NOMO-1 treated with DMSO at 0.1 percent for 48 hours (cell line): ENCODE data around the gene TMC4.

Experiments used
- DNase-seq: peaks from one replicate; lab custom pipeline; 2025; ENCODE audit not compliant: unreplicated experiment; lab: John Stamatoyannopoulos, UW

Gene TMC4

DNA sequence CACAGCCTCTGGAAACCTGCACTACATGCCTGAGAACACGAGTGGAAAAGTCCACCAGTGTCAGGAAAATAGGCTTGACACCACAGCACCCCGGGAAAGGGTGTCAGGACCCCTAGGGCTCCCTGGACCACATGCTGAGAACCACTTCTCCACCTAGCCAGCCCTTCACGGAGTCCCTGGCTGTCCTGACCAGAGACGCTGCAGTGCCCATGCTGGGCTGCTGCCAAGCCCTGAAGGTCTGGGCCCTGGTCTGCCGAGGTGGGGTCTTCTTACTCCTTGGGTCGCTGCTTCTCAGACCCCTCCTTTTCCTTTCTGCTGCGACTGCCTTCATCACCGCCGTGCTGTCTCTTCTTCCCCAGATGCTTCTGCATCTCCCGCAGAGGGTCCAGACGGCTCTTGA lies 16.5 kb downstream of the TMC4 start:
- DNase-seq = no peak

DNA sequence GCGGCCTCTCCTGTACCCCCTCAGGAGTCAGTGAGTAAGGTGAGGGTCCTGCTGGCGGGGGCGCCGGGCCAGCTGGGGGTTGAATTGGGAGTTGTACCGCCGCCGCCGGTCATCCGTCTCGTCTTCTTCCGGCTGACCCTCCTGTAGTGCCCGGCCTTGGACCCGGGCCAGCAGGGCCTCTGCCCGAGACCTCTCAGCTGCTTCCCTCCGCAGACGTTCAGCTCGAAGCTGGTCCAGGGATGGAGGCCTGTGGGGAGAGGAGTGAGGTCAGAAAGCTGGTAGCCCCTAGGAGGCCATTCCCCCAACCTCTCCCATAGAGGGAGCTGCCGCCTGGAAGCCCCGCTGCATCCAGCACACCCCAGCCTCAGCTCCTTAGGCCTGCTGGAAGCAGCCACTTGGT lies 17.3 kb downstream of the TMC4 start:
- no peak for DNase-seq

DNA sequence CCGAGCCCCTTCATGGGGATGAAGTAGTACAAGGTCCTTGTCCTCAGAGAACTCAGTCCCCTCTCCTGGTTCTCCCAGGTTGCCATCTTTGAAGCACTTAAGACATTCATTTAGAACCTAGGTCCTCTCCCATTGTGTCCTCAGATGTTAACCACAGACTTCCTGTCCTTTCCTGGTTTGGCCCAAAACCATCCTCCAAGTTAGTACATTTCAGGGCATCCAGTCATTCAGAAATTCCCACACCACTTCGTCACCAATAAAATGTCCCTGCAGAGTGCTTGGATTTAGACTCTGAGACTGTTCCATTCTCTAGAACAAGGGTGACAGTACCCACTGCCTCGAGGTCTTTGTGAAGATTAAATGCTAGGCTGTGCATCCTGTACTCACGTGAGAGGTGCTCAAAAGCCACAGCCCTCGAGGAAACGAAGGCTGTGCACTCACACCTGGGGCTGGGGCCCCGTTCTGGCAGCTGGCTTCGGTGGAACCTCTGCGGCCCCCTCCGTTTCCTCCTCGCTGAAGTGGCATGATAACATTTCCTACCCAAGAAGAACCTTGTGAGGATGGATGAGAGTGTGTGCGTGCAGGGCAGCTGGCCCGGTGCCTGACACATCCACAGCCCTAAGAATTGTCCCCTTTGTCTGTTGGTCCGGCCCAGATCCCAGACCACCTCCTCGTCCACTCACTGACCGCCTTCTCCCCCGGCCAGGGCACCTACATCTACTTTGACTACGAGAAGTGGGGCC lies 18.2 kb downstream of the TMC4 start:
- no peak for DNase-seq

DNA sequence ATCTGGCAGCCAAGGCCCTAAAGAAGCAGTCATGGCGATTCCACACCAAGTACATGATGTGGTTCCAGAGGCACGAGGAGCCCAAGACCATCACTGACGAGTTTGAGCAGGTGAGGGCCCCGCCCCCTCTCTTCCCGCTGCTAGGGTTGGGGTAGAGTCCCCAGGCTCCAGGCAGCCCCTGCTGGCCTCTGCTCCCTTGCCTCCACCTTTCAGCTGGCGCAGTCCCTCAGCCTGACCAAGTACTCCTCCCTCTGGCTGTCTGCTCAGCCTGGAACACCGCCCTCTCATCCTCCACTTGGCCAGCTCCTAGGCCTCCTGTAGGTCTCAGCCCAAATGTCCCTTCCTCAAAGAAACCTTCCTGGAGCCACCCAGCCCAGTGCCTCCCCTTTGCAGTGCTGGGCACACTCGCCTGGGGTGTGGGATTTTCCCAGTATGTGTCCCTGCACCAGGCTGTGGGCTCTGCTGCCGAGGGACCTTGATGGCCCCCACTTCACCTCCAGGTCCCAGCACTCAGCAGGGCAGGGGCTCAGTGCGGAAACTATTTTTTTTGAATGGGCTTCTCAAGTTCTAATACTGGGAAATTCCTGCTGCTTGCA lies 19.1 kb downstream of the TMC4 start:
- no peak for DNase-seq

DNA sequence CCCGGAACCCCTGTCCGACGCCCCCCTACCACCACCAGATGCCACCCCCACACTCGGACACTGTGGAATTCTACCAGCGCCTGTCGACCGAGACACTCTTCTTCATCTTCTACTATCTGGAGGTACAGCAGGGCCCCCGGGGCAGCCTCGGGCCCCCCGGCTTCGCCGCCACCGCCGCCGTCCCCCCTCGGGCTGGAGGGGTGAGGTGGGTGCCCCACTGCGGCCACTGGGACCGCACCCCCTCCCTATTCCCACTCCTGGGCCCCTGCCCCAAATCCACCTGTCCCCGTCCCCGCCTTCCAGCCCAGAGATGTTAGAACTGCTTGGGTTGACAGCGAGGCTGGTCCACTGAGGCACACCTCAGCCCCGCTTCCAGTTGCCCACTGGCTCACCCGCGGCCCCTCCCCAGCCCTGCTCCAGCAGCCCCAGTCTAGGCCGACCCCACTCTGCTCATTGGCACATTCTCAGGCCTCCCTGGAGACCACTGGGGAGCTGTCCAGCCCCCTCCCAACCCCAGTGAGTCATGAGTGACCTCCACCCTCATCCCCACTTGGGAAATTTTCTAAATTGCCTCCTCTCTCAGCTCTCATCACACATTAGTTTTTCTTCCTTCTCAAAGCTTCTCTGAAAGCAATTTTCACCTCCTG lies 20.0 kb downstream of the TMC4 start:
- no peak for DNase-seq

DNA sequence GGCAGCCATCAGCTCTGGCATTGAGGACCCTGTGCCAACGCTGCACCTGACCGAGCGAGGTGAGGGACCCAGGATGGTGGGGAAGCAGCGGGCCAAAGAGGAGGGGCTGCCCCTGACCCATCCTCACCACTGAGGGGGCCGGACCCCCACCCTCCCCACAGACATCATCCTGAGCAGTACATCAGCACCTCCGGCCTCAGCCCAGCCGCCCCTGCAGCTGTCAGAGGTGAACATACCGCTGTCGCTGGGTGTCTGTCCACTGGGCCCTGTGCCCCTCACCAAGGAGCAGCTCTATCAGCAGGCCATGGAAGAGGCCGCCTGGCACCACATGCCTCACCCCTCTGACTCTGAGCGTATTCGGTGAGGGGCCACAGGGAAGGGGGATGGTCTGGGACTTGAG lies 20.7 kb downstream of the TMC4 start:
- DNase-seq = no peak

DNA sequence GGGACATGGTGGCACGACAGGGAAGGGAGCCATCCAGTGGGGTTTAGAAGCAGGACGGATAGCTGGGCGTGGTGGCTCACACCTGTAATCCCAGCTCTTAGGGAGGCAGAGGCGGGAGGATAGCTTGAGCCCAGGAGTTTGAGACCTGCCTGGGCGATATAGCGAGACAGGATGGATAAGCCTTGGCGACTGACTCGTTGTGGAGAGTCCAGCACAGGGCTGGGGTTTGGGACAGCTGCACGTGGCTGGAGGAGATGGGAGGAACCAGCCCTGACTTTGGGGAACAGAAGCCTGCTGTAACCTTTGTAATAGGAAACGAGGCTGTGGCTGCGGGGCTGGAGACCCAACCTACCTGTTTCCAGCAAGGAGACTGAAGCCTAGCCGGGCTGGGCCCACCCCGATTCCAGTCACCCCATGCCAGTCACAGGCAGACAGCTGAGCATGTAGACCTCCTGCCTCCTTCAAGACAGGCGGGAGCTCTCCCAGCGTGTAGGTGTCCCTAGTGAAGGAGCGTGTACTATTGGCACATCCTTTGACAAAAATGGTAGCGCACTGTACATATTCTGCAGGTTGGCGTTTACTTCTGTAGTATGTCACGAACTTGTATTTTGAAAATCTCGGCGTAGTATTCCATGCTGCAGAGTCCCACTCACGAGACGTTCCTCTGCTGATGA lies 21.5 kb downstream of the TMC4 start:
- no peak for DNase-seq

DNA sequence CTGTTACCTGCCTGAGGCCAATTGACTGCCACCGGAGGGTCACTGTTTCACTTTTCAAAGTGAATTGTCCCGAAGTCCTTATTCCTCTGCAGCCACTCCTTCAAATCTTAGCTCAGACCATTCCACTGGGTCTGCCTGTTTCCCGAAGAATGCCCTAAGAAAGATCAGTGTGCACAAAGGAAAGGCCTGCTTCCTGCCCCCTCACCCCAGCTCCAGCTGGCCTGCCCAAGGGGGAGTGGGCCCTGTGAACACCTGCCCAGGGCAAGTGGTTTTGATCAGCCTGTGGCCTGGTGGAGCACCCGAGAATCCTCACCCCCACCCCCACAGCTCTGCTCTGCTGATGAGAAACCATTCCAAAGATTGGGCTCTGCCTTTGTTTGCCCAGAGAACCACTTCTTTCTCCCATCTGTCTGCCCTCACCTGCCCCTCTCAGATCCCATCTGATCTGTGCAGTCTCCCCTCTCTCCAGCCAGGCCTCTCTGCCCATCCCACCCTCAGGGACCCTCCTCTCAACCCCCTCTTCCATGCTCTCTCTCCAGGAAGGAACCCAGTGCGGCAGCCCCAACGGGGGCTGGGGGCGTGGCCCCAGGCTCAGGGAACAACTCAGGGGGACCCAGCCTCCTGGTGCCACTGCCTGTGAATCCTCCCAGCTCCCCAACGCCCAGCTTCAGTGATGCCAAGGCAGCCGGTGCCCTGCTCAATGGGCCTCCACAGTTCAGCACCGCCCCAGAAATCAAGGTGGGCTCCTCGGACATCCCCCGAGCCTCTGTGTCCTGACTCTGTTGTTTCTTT lies 23.7 kb downstream of the TMC4 start:
- no peak for DNase-seq

DNA sequence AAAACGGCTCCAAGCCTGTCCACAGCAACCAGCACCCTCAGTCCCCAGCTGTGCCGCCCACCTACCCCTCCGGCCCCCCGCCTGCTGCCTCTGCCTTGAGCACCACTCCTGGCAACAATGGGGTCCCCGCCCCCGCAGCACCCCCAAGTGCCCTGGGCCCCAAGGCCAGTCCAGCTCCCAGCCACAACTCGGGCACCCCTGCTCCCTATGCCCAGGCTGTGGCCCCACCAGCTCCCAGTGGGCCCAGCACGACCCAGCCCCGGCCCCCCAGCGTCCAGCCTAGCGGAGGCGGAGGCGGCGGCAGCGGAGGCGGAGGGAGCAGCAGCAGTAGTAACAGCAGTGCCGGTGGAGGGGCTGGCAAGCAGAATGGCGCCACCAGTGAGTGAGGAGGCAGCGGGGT lies 24.8 kb downstream of the TMC4 start:
- DNase-seq = no peak

DNA sequence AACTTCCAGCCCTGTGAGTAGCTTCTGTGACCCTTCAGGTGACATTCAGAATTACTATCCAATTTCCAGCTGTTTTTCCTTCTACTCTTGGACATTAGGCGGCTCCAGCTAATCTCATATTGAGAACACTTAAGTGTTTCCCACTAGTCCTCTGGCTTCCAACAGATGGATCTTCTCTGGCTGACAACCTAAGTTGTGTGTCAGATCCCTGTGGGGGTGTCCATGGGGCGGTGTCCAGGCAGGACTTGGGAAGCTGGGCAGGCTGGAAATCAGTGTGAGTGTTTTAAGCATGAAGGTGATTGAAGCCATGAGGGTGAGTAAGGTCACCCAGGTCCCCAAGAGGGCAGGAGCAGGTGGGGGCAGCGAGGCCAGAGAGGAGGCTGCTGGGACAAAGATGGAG lies 25.3 kb downstream of the TMC4 start:
- DNase-seq = no peak

DNA sequence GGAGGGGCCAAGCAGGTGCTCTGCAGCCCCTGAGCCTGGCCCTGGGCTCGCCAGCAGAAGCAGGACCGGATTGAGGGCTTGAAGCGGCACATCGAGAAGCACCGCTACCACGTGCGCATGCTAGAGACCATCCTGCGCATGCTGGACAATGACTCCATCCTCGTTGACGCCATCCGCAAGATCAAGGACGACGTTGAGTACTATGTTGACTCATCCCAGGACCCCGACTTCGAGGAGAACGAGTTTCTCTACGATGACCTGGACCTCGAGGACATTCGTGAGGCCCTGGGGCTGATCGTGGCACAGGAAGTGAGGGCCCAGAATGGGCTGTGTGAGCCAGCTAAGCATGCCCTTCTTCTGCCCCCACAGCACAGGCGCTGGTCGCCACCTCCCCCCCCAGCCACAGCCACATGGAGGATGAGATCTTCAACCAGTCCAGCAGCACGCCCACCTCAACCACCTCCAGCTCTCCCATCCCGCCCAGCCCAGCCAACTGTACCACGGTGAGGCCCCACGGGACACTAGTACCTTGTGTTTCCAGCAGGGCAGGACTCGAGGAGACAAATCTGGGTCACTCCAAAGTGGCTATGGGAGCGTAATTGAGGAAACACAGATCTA lies 27.3 kb downstream of the TMC4 start:
- DNase-seq = no peak

DNA sequence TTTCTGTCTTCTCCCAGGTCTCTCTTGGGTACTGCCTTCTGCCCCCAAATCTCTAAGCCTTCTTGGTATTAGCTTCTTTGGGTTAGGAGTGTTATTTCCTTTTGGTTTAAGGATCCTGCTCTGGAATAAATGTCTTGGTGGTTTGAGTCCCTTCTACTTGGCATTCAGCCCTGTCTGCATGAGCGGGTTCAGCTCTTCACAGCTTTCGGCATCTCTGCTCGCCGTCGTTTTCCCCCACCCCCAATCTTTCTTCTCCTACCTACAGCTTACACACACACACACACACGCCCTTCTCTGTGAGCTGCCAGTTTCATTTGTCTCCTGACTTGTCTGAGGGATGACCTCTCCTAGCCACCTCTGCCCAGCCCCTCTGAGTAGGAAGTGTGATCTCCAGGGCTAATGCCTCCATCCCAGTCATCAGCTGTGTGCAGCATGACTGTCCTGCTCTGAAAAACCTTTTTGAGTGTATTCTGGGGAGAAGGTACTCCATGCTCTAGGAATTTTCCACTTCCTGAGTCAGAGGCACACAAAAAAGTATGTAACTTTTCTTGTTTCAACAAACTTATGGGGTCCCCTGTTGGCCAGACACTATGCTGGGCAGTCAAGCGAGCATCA lies 30.7 kb downstream of the TMC4 start:
- no peak for DNase-seq

DNA sequence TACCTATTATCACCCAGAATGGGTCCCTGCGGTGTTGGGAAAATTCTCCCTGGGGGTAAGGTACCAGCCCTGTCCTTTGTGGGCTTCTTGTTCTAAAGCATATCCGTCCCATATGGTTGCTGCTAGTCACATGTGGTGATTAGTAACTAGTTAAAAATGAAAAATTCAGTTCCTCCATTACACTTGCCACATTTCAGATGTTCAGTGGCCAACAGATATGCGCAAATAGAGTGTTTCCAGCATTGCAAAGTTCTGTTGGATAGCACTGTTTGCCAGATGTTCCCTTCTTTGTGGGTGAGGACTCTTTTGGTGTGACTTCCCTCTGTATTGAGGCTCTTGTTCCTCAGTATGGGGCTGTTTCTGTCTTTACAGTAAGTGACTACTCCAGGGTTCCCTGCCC lies 31.6 kb downstream of the TMC4 start:
- DNase-seq = no peak

DNA sequence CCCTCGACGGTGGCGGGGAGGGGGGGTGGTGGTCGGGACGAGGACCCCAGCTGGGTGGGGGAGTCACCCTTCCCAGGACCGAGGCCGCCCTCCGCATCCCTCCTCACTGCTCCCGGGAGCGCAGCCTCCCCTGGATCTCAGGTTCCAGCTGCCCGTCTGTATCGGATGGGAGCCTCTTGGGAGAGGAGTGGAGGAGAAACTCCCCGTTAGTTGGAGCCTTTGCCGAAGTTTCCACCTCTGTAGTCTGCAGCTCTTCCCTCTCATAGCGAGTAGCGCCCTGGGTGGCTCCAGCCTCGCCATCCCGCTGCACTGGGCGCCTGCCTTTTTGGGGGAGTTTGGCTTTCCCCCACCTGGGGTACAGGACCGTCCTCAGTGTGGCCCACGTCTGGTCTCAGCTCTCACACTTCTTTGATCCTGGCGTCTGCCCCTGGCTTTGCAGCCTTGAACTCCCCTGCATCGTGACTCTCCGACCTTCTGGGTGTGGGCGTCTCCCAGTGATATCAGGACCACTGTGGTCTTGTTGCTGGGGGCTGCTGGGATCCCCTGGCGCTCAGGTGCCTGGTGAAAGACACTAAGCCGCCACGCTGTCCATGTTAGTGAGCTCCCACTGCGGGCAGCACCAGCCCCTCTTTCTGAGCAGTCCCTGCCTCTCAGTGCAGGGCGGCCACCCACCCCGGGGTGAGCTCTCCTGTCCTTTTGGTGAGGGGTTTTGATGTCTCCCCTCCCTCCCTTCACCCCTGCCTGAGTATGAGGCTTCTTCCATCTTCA lies 34.3 kb downstream of the TMC4 start:
- no peak for DNase-seq

DNA sequence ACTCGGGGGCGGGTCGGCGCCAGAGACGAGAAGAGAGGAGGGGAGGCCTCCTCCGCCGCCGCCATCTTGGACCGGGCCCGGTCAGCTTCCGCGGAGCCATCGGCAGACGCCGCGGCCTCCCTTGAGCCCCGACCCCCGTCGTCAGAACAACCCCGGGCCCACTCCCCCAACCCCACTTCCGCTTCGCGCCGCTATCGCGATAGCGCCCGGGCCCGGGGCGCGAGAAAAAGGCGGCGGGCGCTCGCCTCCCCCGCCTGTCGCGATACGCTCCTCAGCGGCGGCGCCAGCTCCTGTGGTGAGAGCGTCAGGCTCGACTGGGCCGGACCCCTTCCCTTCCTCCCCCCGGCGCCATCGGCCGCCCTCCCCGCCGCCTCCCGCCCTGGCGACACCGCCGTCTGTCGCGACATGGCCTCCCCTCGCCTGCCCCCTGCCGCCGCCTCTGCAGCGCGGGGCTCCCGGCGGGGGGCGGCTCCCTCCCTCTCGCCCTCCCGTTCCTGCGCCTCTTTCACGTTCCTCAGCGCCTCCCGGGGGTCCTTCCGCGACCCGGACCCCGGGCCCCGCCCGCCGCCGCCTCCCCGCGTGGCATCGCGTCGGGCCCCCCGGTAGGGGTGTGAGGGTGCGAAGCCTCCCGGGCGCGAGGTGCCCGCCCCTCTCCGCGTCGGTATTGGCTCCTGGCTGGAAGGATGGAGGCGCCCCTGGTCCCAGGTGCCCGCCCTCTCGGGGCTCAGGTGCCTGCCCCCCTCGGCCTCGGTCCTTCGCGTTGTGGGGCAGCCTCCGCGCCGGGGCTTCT lies 35.1 kb downstream of the TMC4 start, which contains the start of gene CNOT3:
TSS of gene CNOT3 (plus strand) at position 64 of the 790 bp plus-strand sequence. CDS start 5,217 bp downstream, outside the sequence.
- DNase-seq = no peak

DNA sequence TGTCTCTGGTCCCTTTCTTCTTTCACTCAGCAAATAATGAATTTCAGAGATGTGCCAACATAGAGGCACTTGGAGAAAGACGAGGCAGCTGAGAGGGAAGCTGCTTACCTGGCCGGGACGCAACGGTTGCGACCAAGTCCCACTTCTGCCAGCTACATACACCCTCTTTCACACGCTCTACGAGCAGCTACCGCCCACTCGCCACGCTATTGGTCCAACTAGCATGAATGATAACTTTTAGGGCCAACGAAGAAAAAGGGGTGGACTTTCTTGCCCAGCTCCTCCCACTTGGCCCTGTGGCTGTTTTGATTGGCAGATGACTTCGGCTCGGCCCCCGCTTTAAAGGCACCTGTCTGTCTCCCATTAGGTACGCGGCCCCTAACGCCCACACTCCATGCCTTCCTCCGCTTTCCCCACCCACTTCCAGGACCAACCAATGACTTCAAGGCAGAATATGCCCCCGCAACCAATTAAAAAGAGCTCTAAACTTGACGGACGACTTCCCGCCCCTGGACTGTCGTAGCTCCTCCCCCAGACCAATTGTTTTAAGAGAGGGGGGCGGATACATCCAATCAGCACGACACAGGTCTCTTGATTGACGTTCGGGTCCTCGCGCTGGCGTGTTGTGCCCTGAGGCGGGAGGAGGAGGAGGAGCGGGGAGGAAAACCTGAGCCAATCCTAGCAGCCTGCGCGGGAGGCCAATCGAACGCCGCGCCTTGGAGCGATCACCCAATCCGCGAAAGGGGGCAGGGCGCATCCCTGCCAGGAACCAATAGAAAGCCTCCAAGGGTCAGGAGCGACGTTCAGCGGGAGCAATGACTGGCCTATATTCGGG lies 35.9 kb downstream of the TMC4 start:
- DNase-seq = peak; percentile 100

DNA sequence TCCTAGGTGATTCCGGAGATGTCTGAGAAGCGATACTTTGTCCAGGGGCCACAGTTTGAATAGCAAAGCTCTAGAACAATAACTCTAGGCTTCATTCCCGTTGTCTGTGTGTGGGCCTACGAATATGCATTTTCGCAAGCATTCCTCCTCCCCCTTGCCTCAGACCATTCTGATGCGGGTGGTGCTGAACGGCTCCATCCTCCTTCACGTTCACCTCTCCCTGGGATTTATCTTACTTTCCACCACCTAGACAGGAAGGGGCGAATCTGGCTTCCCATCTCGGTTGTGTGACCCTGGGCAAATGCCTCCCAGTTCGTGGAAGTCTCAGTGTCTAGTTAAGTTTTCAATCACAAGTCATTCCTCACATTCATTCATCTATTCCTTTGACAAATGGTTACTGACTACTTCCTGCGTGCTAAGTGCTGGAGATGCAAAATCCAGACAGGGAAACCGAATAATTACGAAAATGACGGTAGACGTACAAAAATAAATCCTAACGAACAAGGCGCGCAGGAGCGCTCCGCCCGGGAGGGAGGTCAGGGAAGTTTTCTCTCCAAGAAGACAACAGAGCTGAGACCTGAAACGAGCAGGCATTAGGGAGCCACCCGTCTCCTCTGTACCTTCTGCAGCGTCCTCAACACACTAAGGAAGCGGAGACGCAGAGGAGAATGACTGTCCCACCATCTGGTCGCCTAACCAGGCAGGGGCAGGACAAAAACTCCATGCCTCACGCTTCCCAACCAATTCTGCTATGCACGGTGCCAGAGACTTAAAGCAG lies 36.7 kb downstream of the TMC4 start:
- DNase-seq = peak; percentile 52
